Rectal smooth muscle tissue (tissue), 1 donor: Measurements from ENCODE around the gene OR4C6.

ENCODE experiments used
- H3K27ac ChIP-seq: one replicate; pipeline ENCODE4 v1.7.0; 2013; ENCODE audit warnings: low read depth, low read length, inconsistent platforms
- H3K27me3 ChIP-seq: one replicate; pipeline ENCODE4 v1.7.0; 2013; ENCODE audit warnings: low read length; ENCODE audit not compliant: control insufficient read depth, insufficient read depth
- H3K36me3 ChIP-seq: one replicate; pipeline ENCODE4 v1.7.0; 2013; ENCODE audit warnings: low read length; ENCODE audit not compliant: control insufficient read depth, insufficient read depth
- H3K4me1 ChIP-seq: one replicate; pipeline ENCODE4 v1.7.0; 2013; ENCODE audit warnings: low read length; ENCODE audit not compliant: control insufficient read depth, insufficient read depth
- H3K4me3 ChIP-seq: one replicate; pipeline ENCODE4 v1.7.0; 2013; ENCODE audit warnings: low read length
- H3K9ac ChIP-seq: one replicate; pipeline ENCODE4 v1.7.0; 2013; ENCODE audit warnings: low read length

The OR4C6 gene

GRCh38 chr11:55714982-55715888 is 53.2 kb downstream of the OR4C6 start:
- no peaks in the 10 kb centered on the region for H3K36me3 ChIP-seq
- no peak overlapping the region for H3K9ac ChIP-seq
- no peak overlapping the region for H3K4me3 ChIP-seq
- no peak overlapping the region for H3K27ac ChIP-seq
- H3K27me3 ChIP-seq, result no peaks in the 10 kb centered on the region
- H3K4me1 ChIP-seq, result no peaks in the 10 kb centered on the region
